ENCODE data around the gene STX3.
A peak's percentile ranks its signal among the peaks of the same experiment; 100 is the strongest.

The STX3 gene

GRCh38 chr11:59728913-59729312 is 26.3 kb upstream of the STX3 start:
- Histone ChIP-seq H3K4me1 (no peaks in the 10 kb centered on the region), H3K4me3 (no peak overlapping the region), H3K36me3 (no peaks in the 10 kb centered on the region), H3K9me3 (no peaks in the 10 kb centered on the region), H3K27ac (no peak overlapping the region), H3K27me3 (no peaks in the 10 kb centered on the region)
- DNase-seq: no peak
- TF ChIP-seq, protein P1, sequence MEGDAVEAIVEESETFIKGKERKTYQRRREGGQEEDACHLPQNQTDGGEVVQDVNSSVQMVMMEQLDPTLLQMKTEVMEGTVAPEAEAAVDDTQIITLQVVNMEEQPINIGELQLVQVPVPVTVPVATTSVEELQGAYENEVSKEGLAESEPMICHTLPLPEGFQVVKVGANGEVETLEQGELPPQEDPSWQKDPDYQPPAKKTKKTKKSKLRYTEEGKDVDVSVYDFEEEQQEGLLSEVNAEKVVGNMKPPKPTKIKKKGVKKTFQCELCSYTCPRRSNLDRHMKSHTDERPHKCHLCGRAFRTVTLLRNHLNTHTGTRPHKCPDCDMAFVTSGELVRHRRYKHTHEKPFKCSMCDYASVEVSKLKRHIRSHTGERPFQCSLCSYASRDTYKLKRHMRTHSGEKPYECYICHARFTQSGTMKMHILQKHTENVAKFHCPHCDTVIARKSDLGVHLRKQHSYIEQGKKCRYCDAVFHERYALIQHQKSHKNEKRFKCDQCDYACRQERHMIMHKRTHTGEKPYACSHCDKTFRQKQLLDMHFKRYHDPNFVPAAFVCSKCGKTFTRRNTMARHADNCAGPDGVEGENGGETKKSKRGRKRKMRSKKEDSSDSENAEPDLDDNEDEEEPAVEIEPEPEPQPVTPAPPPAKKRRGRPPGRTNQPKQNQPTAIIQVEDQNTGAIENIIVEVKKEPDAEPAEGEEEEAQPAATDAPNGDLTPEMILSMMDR (IDR thresholded peaks at IDR 0.05): no peak
- intact Hi-C loops (cut with DNase I; ENCODE audit: low total_unique reads): no loop called here

- H3K27me3 ChIP-seq: no peaks in the 10 kb centered on the region
- H3K36me3 ChIP-seq: no peaks in the 10 kb centered on the region
Measured at GRCh38 chr11:59729834-59730233, 25.3 kb upstream of the STX3 start.

DNA sequence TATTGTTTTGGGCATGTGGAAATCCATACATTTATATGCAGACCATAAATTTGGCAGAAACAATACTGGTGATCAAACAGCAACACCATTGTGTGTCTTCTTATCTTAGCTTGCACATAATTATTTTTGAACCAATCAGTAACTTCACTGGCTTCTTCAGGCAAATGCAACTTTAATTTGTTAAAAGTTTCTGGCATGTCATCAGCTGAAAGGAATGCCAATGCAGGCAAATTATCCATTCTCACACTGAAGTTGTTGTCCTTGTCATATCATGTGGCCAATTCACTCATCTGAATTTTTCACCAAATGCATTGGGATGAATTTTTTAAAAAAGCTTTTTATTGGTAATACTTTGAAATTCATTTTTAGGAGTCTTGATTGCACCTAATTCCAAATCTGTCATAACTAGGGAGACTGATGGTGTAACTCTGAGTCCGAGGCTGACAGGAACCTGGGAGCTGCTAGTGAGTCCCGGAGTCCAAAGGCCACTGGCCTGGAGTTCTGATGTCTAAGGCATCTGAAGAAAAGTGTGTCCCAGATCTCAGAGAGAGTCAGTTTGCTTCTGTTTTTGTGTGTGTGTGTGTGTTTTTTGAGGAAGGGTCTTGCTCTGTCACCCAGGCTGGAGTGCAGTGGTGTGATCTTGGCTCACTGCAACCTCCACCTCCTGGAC is 24.1 kb upstream of the STX3 start:
- TF ChIP-seq, protein P1 (IDR thresholded peaks at IDR 0.05): no peak
- no peaks in the 10 kb centered on the region for H3K4me1 ChIP-seq
- no peak overlapping the region for H3K4me3 ChIP-seq
- no peak for DNase-seq
- H3K9me3 ChIP-seq: no peaks in the 10 kb centered on the region
- intact Hi-C loops (cut with DNase I; ENCODE audit: low total_unique reads): no loop called here
- H3K36me3 ChIP-seq: no peaks in the 10 kb centered on the region
- no peak overlapping the region for H3K27ac ChIP-seq
- H3K27me3 ChIP-seq: no peaks in the 10 kb centered on the region

More at GRCh38 chr11:59729834-59730233, 25.3 kb upstream of the STX3 start:
- intact Hi-C loops (cut with DNase I; ENCODE audit: low total_unique reads): no loop called here
- Histone ChIP-seq H3K27ac (no peak overlapping the region), H3K4me1 (no peaks in the 10 kb centered on the region), H3K9me3 (no peaks in the 10 kb centered on the region), H3K4me3 (no peak overlapping the region)
- TF ChIP-seq, protein P1 (IDR thresholded peaks at IDR 0.05): no peak
- no peak for DNase-seq

- Histone ChIP-seq H3K9me3 (no peaks in the 10 kb centered on the region), H3K27me3 (peaks cover 0 to 3% of the 10 kb centered on the region in 2 donors), H3K4me3 (no peak overlapping the region), H3K27ac (no peak overlapping the region), H3K4me1 (no peaks in the 10 kb centered on the region), H3K36me3 (no peaks in the 10 kb centered on the region)
- intact Hi-C loops (cut with DNase I; ENCODE audit: low total_unique reads): no loop called here
- TF ChIP-seq, protein P1 (IDR thresholded peaks at IDR 0.05): no peak
- DNase-seq: no peak
Measured at GRCh38 chr11:59746111-59746510, 9.1 kb upstream of the STX3 start.

DNA sequence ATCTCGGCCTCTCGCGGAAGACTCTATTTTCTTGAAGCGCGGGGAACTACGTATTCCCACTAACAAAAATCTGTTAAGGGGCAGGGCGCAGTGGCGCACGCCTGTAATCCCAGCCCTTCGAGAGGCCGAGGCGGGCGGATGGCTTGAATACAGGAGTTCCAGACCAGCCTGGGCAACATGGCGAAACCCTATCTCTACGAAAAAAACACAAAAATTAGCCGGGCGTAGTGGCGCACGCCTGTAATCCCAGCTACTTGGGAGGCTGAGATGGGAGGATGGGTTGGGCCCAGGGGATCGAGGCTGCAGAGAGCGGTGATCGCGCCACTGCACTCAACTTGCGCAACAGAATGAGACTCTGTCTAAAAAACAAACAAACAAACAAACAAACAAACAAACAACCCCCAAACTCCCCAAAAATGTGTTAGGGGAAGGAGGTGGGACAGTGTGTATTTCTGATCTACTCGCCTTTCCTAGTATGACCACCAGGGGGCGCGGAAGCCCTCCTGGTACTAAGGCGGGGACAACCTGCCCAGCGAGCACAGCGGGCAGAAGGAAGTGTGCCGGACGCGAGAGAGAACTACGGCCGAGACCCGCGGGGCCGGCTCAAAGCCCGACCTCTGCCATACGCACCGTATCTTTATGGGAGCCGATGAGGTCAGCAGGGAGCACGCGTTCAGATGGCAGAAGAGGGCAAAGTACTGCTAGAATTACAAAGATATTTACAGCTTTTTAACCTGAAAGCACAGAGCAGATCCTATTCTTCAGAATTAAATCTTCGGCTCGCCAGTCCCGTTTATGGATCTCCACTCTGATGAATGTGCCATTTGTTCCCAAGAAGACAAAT is 1.3 kb upstream of the STX3 start:
- DNase-seq: peak; percentile 89 to 91
- TF ChIP-seq, protein P1 (IDR thresholded peaks at IDR 0.05): peak; percentile 91 to 95
- Histone ChIP-seq H3K36me3 (no peaks in the 10 kb centered on the region), H3K4me1 (peaks cover 0 to 24% (median 10%) of the 10 kb centered on the region in 4 donors), H3K9me3 (no peaks in the 10 kb centered on the region), H3K4me3 (peak overlapping the region; percentile 80 to 90), H3K27me3 (no peaks in the 10 kb centered on the region), H3K27ac (peak overlapping the region; percentile 91 to 94)
- intact Hi-C loops (cut with DNase I; ENCODE audit: low total_unique reads): loop anchor here (2.0 to 10.0 kb wide), 2 partner anchors 49 to 209 kb away; no protein-coding TSS in a partner anchor

Data from tibial artery (tissue), 4 donors.